Stimulated activated naive CD8-positive, alpha-beta T cell treated with anti-CD3 and anti-CD28 coated beads, Interleukin-15, Interleukin-2, amounts not matched to agents 100 ng/mL and 50 ng/mL, for 24 hours (primary cell): ENCODE measurements around the gene GULP1.
"Not testable (repeated sequence)": the region's sequence is repeated elsewhere in the genome, so short reads cannot be mapped to it uniquely, and the experiment has no call there.

Experiments
- H3K27ac Mint-ChIP-seq: one replicate; pipeline ENCODE4 v1.8.0; 2021; ENCODE audit warnings: mild to moderate bottlenecking, mixed read lengths
- H3K27me3 Mint-ChIP-seq: one replicate; pipeline ENCODE4 v1.8.0; 2021; ENCODE audit warnings: mixed read lengths
- H3K36me3 Mint-ChIP-seq: one replicate; pipeline ENCODE4 v1.8.0; 2021; ENCODE audit warnings: low read depth, mixed read lengths
- H3K4me1 Mint-ChIP-seq: one replicate; pipeline ENCODE4 v1.8.0; 2021; ENCODE audit warnings: low read depth, mixed read lengths
- H3K4me3 Mint-ChIP-seq: one replicate; pipeline ENCODE4 v1.8.0; 2021; ENCODE audit warnings: mild to moderate bottlenecking, mixed read lengths
- H3K9me3 Mint-ChIP-seq: one replicate; pipeline ENCODE4 v1.8.0; 2021; ENCODE audit warnings: mixed read lengths

GULP1 gene

DNA sequence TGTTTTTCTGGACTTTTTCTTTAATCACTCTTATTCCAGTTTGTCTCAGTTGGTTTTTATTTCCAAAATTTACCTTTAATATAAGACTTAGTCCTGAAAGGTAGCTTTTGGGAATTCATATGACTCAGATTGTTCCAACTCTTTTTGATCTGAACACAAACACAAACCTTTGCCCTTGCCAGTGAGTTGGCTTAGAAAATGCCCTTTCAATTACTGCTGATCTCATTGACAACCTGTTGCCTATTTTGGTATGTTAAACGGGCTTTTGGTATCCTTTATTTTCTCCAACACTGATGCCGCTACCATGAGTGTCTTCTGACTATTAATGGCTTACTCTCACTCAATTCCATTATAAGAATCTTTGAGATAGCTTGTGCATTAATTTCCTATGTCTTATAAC lies 143.4 kb downstream of the GULP1 start:
- Mint-ChIP-seq H3K4me1 (no peaks in the 10 kb centered on the region), H3K4me3 (no peak overlapping the region), H3K36me3 (no peaks in the 10 kb centered on the region), H3K27ac (no peak overlapping the region), H3K9me3 (peaks cover 4% of the 10 kb centered on the region), H3K27me3 (no peaks in the 10 kb centered on the region)

DNA sequence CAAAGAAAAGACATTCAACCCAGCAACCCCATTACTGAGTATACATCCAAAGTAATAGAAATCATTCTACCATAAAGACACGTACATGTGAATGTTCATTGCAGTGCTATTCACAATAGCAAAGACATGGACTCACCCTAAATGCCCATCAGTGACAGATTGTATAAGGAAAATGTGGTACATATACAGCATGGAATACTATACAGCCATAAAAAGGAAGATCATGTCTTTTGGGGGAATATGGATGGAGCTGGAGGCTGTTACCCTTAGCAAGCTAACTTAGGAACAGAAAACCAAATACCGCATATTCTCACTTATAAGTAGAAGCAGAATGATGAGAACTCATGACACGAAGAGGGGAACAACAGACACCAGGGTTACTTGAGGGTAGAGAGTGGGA lies 145.9 kb downstream of the GULP1 start:
- H3K27me3 Mint-ChIP-seq = no peaks in the 10 kb centered on the region
- no peaks in the 10 kb centered on the region for H3K4me1 Mint-ChIP-seq
- H3K9me3 Mint-ChIP-seq = peaks cover 4% of the 10 kb centered on the region
- no peak overlapping the region for H3K27ac Mint-ChIP-seq
- H3K4me3 Mint-ChIP-seq = no peak overlapping the region
- H3K36me3 Mint-ChIP-seq = no peaks in the 10 kb centered on the region

DNA sequence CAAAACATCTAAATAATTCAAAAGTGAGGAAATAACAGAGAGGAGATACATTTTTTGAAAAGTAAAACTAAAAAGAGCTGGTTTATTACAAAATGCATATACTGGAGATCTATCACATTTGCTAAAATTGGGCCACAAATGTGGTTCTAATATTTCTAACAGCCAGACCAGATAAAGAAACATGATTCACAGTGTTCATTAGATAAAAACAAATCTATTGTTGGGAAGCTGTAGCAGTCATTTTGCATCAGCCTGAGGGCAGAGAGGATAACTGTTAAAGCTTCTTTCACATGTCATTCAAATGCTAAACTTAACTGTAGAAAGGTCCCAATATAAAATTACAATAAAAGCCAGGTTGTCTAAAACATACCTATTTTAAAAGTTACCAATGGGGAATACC lies 148.3 kb downstream of the GULP1 start:
- H3K4me3 Mint-ChIP-seq = no peak overlapping the region
- no peaks in the 10 kb centered on the region for H3K36me3 Mint-ChIP-seq
- no peaks in the 10 kb centered on the region for H3K4me1 Mint-ChIP-seq

DNA sequence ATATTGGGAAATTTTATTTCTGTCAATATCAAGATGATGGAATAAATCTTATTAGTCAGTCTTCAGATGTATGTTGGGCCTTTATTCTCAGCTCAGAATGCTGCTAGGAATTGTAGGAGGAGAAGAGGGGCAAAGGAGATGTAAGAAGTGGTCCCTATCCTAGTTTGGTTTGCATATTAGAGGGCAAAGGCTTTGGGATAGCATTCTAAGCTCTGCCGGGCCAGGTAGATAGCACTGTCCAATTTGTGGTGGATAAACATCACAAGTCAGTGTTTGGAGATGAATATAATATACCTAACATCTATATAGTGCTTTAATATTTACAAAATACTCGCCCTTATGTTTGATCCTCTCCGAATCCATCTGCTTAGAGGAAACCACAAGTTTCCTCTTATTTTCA lies 149.2 kb downstream of the GULP1 start:
- no peaks in the 10 kb centered on the region for H3K36me3 Mint-ChIP-seq

More for the DNA sequence above, 148.3 kb downstream of the GULP1 start:
- Mint-ChIP-seq H3K27ac (no peak overlapping the region), H3K27me3 (no peaks in the 10 kb centered on the region), H3K9me3 (peaks cover 4% of the 10 kb centered on the region)

DNA sequence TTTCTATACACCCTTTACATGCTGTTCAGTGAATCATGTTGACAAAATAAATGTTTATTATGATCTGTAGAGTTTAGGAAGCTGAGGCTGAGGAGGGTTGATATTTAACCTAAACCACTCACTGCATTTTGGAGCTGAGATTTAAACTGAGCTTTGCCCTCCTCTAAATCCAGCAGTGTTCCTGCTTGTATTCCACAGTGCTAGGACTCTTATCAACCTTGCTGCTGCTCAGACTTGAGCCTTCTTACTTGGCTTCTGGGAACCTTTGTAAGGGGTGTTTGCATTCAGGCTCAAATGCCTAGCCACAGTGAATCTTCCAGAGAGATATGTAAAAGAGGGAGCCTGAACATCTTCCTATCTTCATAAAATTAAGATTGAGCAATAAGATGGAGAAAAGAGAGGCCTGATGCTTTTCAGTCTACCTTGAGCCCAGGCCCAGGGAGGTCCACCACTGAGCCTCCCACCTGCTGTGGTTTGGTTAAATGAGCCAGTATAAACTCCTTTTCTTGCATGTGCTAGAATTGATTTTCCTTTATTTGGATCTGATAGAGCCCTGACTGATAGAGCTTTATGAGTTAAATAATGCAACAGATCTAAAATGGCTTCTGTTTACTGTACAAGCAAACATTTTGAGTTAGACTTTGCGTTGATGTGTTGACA lies 149.7 kb downstream of the GULP1 start:
- Mint-ChIP-seq H3K36me3 (no peaks in the 10 kb centered on the region), H3K4me1 (no peaks in the 10 kb centered on the region), H3K4me3 (no peak overlapping the region), H3K9me3 (peaks cover 4% of the 10 kb centered on the region), H3K27me3 (no peaks in the 10 kb centered on the region), H3K27ac (no peak overlapping the region)

More for the DNA sequence above, 149.2 kb downstream of the GULP1 start:
- peaks cover 4% of the 10 kb centered on the region for H3K9me3 Mint-ChIP-seq
- no peaks in the 10 kb centered on the region for H3K4me1 Mint-ChIP-seq
- no peak overlapping the region for H3K27ac Mint-ChIP-seq
- no peaks in the 10 kb centered on the region for H3K27me3 Mint-ChIP-seq
- no peak overlapping the region for H3K4me3 Mint-ChIP-seq

DNA sequence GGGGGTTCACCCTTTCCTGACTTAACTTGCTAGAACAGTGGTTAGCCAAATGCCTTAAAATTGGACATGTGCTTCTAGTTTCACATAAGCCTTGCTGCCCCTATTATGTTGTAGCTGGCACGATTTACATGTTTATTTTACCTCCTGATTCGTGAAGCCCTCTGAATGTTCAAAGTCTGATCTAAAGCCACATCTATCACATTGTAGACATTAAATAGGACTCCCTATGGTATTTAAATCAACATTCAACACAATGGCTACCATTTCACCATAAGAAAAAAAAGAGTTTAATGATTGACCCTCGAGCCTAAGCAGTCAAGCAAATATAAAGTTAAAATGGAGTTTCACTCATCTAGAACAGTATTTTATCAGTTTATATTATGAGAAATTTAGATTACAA lies 151.5 kb downstream of the GULP1 start:
- Mint-ChIP-seq H3K27me3 (no peaks in the 10 kb centered on the region), H3K4me1 (no peaks in the 10 kb centered on the region), H3K4me3 (no peak overlapping the region), H3K27ac (no peak overlapping the region), H3K36me3 (no peaks in the 10 kb centered on the region), H3K9me3 (no peaks in the 10 kb centered on the region)

DNA sequence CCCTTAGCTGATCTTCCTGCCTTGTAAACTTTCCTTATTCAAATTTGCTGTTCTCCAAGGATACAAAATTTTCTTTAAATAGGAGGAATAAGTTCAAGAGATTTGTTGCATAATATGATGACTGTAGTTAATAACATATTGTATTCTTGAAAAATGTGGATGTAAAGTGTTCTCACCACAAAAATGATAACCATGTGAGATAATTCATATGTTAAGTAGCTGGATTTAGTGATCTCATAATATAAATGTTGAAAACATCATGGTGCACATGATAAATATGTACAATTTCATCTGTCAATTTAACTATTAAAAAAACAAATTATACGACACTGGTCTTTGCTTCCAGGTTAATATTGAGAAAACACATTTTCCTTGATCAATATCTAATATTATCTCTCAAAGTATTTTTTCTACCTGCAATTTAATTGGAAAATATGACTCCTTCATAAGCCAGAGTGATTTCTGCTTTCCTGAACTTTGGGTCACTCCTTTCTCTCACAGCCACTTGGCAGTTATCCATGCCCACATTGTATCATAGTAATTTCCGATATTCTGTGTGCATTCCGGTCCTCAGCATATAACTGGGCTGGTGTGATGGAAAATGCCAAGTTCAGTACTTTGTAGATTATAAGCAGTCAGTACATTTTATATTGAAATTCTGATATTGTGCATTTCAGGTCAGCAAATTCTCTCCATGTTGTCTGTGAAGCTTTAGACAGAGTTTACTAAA lies 152.6 kb downstream of the GULP1 start:
- Mint-ChIP-seq H3K27ac (no peak overlapping the region), H3K9me3 (no peaks in the 10 kb centered on the region), H3K27me3 (no peaks in the 10 kb centered on the region), H3K4me3 (no peak overlapping the region), H3K4me1 (no peaks in the 10 kb centered on the region), H3K36me3 (no peaks in the 10 kb centered on the region)

DNA sequence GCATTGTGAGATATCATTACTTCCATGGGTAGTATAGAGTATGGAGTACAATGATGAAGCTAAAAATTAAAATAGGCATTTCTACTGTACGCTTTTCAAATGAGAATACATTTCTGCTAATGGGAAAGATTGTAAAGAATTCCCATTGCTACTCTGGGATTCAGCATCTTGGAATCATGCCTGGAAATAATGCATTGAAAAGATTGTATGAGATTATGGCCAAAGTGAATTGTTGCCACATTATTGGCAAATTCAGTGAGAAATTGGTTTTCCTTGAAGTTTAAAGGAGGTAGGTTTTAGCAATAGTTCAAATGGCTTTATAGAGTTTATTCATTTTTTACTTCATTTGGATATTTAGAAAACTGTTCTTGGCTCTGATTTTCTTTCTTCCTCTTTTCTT lies 157.9 kb downstream of the GULP1 start:
- Mint-ChIP-seq H3K9me3 (no peaks in the 10 kb centered on the region), H3K27me3 (no peaks in the 10 kb centered on the region), H3K36me3 (no peaks in the 10 kb centered on the region)

DNA sequence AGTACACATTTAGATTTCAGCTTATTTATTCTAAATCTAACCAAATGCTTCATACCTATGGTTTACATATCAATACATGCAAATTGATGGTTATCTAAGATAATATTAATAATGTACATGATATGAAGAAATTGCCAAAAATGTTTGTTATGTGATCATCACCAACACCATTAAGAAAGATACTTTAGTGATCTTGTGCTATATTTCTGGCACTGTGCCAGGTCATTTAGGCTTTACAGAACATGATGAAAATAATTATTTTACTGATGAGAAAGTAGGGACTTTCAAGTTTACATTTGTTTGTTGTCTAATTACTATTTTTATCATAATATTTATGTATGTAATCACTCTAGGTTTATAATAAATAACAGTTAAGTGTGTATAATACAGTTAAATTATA lies 158.3 kb downstream of the GULP1 start:
- Mint-ChIP-seq H3K4me1 (no peaks in the 10 kb centered on the region), H3K9me3 (no peaks in the 10 kb centered on the region), H3K27ac (no peak overlapping the region), H3K4me3 (no peak overlapping the region), H3K36me3 (no peaks in the 10 kb centered on the region), H3K27me3 (no peaks in the 10 kb centered on the region)

More for the DNA sequence above, 157.9 kb downstream of the GULP1 start:
- H3K27ac Mint-ChIP-seq = no peak overlapping the region
- H3K4me3 Mint-ChIP-seq = no peak overlapping the region
- no peaks in the 10 kb centered on the region for H3K4me1 Mint-ChIP-seq

DNA sequence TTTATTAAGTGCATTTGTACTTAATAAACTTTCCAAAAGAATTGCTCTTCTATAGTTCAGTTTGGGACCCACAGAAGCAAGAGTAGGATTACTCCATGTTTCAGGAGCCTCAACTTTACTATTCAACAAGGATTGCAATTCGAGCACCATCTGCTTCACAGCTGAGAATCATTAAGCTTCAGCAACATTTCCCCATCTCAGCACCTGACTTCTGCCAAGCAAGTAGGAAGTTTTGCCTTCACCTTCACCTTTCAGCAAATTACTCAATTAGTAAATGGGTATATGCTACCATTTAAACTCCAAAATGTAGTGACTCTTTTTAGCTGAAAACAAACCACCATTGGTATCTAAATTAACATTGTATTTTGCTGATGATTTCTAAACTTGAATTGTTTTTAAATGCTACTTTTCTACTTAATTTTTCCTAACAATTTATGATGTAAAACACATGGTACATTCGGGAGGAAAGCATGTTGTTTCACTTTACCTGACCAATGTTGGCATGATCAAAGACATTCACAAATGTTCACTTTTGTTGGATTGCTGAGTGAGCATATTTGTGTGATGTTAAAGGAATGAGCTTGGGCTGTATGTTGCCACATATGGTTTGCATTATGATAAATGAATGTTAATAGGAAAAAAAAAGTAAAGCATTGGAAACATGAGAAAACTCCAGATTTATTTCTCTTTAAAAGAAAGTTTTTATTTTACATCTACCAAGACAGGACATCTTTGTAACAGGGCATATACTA lies 159.2 kb downstream of the GULP1 start:
- H3K27ac Mint-ChIP-seq = no peak overlapping the region
- H3K27me3 Mint-ChIP-seq = no peaks in the 10 kb centered on the region
- no peaks in the 10 kb centered on the region for H3K36me3 Mint-ChIP-seq
- H3K4me1 Mint-ChIP-seq = no peaks in the 10 kb centered on the region
- H3K9me3 Mint-ChIP-seq = no peaks in the 10 kb centered on the region
- no peak overlapping the region for H3K4me3 Mint-ChIP-seq

DNA sequence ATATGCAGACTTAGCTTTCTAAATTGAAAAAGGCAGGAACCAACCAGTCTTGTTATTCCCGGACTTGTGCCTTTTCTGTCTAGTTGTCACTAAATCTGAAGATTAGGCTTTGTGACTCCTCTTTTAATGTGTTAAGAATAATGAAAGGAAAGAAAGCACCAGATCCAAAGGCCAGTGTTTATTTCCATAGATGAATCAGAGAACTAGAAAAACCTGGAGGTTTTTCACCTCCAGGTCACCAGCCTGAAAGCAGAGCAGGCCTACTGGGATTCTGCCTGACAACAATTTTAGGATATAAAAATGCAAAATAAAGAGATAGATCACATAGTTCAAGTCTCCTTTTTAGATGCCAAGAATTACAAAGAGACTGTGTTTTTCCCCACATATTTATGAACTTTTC lies 160.4 kb downstream of the GULP1 start:
- H3K36me3 Mint-ChIP-seq = no peaks in the 10 kb centered on the region
- no peak overlapping the region for H3K27ac Mint-ChIP-seq
- no peak overlapping the region for H3K4me3 Mint-ChIP-seq
- no peaks in the 10 kb centered on the region for H3K4me1 Mint-ChIP-seq
- H3K9me3 Mint-ChIP-seq = no peaks in the 10 kb centered on the region
- no peaks in the 10 kb centered on the region for H3K27me3 Mint-ChIP-seq

DNA sequence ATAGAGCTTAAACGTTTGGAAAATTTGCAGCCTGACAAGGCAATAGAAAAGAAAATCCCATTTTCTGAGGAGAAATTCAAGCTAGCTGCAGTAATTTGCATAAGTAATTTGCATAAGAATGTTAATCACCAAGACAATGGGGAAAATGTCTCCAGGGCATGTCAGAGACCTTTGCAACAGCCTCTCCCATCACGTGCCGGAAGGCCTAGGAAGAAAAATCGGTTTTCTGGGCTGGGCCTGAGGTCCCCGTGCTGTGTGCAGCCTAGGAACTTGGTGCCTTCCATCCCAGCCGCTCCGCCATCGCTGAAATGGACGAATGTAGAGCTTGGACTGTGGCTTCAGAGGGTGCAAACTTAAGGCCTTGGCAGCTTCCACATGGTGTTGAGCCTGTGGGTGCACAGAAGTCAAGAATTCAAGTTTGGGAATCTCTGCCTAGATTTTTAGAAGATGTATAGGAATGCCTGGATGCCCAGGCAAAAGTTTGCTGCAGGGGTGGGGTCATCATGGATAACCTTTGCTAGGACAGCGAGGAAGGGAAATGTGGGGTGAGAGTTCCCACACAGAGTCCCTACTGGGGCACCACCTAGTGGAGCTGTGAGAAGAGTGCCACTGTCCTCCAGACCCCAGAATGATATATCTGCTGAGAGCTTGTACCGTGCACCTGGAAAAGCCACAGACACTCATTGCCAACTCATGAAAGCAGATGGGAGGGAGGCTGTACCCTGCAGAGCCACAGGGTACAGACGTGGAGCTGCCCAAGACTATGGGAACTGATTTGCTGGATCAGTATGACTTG lies 164.6 kb downstream of the GULP1 start:
- Mint-ChIP-seq H3K9me3 (no peaks in the 10 kb centered on the region), H3K4me1 (no peaks in the 10 kb centered on the region), H3K36me3 (no peaks in the 10 kb centered on the region), H3K27me3 (no peaks in the 10 kb centered on the region), H3K27ac (no peak overlapping the region), H3K4me3 (no peak overlapping the region)

DNA sequence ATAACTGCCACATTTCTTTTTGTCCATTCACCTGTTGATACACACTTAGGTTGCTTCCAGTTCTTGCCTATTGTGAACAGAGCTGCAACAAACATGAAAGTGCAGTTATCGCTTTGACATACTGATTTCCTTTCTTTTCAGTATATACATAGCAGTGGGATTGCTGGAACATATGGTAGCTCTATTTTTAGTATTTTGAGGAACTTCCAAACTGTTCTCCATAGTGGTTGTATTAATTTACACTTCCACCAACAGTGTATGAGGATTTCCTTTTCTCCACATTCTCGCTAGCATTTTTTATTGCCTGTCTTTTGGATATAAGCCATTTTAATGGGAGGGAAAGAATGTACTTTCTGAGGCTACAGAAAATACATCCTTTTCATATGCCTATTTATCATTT lies 167.4 kb downstream of the GULP1 start:
- Mint-ChIP-seq H3K27ac (no peak overlapping the region), H3K36me3 (no peaks in the 10 kb centered on the region), H3K27me3 (no peaks in the 10 kb centered on the region), H3K4me3 (no peak overlapping the region), H3K4me1 (no peaks in the 10 kb centered on the region), H3K9me3 (no peaks in the 10 kb centered on the region)

DNA sequence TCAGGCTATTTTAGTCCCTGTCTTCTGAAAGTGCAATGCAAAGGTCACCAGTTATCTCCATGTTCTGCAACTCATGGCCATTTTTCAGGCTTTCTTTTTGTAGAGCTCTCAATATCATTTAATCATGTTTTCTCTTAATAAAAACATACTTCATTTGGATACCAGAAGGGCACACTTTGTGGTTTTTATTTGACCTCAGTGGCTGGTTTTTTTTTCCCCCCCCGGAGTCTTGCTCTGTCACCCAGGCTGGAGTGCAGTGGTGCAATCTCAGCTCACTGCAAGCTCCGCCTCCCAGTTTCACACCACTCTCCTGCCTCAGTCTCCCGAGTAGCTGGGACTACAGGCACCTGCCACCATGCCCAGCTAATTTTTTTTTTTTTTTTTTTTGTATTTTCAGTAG lies 174.4 kb downstream of the GULP1 start:
- H3K9me3 Mint-ChIP-seq, H3K27me3 Mint-ChIP-seq, H3K36me3 Mint-ChIP-seq, H3K4me1 Mint-ChIP-seq, H3K4me3 Mint-ChIP-seq, H3K27ac Mint-ChIP-seq: not testable (repeated sequence)

DNA sequence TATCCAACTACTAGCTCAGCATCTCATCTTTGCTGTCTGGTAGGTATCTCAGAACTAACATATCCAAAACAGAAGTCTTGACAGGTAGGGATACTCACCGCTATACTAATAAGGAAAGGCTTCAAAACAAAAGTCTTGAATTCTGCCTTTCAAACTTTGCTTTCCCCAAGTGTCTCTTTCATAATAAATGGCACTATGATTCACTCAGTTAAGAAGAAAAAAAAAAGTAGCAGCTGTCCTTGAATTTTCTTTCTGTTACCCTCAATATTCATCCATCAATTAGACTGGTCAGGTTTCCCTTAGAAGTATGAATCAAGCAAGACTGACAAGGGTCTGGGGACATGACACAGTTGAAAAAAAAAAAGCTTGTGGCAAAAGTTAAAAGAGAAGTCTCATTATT lies 175.1 kb downstream of the GULP1 start:
- Mint-ChIP-seq H3K4me1 (no peaks in the 10 kb centered on the region), H3K9me3 (peaks cover 4% of the 10 kb centered on the region), H3K36me3 (no peaks in the 10 kb centered on the region), H3K27ac (no peak overlapping the region), H3K4me3 (no peak overlapping the region), H3K27me3 (no peaks in the 10 kb centered on the region)
